Measurements from ENCODE around the gene UBE2QL1.

The UBE2QL1 gene

DNA sequence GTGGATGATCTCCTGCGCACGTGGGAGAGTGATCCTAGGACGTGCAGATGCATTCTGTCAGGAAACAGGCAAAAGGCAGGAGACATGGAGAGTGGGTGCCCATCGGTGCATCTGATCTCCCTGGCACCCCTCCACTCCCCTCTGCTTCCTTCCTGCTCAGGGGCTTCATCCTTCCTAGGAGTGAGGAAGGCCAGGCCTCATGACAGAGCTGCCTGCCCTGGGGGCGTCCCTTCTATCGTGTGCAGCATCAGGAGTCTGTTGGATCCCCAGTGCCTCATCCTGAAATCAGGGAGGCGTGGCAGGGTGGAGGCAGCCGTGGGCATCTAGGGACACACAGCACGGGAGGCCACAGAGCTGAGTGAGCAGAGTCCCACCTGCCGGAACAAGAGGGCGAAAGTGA, 30.1 kb downstream of the UBE2QL1 start:
- no peak for DNase-seq (ENCODE audit: low read depth in 2 of 2)

DNA sequence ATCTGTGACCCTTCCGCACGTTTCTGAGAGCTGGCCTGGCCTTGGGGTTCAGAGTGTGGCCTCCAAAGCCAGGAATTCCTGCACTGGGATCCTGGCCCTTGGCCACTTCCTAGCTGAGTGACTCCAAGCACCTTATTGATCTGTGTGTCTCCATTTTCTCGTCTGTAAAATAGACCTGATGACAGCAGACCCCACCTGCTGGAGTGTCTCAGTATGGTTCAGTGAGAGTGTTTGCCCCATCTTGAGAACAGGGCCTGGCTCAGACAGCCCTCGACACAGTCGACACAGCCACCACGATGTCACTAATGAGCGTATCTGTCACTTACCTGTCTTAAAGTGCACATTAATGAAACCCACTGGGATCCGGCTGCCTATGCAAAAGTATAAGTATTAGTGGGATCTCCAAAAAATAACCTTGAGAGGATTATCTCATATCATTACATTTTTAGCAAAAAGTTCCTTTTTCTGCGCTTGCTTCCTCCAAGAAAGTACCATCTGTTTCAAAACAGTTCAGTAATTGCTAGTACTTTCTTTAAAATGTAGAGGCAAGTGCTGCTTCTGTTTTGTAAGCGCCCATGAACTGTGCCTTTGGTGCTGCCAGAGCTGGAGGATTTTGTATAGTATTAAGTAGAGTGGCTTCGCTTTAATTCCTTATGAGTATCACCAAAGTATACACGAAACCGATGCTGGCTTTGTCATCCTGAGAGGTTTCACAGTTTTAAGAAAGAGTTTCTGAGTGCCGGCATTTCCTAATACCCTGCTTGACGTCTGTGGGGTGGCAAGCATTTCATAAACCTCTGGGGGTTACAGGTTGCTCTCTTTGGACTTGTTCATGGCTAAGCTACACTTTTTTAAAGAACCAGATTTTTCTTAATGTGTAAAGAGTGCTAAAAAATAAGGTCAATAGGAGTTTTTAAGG, 31.7 kb downstream of the UBE2QL1 start:
- DNase-seq (ENCODE audit: low read depth in 2 of 2): no peak

DNA sequence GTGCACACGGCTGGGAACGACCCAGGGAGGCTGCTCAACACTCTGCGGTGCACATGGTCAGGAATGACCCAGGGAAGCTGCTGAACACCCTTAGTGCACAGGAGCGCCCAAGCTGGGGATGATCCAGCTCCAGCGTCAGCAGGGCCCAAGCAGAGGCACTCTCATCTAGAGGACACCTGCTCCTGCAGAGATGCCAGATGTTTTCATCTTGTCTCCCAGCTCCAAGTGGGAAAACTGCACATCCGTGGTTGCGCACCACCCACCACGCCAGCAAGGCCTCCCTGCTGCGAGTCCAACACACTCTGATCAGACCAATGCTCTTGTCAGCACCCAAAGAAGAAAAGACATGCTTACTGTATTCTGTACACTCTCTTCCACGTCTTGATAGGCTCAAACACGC, 34.1 kb downstream of the UBE2QL1 start:
- DNase-seq (ENCODE audit: low read depth in 2 of 2): no peak

DNA sequence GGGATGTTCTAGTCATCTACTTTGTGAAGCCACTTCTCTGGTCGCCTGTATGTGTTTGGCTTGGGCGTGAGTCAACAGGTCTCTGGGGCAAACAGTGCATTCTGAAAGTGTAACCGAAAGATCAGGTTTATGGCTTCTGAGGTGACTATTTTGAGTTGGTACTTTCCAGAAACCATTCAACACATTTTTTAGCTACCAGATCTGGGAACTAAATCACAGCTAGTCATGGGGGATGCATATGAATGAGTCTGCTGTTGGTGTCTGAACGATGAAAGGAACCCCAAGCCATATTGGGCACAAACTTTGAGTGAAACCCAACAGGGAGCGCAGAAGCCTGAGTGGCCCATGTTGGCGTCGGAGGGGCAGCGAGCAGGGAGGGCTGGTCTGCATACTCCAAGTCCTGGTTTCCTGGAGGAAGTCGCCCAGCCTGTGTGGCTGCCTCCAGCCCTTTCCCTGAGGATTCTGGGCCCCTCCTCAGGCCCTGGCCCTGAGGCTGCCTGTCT, 35.3 kb downstream of the UBE2QL1 start:
- DNase-seq (ENCODE audit: low read depth in 2 of 2): no peak

DNA sequence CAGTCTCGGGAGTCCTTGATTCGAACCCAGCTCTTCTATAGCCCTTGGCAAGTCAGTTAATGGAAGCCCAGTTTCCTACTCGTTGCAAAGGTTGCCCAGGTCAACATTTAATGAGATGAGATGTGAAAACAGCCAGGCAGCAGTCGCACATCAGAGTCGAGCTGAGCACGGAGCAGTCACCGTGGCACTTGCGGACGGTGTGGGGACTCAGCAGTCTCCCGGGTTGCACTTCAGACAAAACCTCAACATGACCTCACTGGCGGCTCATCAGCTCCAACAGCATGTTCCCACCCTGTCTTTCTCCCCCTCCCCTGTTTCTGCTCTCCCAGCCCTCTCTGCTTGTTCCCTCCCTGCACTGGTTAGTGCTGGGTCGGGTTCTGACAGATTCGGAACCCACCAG, 35.8 kb downstream of the UBE2QL1 start:
- no peak for DNase-seq (ENCODE audit: low read depth in 2 of 2)

DNA sequence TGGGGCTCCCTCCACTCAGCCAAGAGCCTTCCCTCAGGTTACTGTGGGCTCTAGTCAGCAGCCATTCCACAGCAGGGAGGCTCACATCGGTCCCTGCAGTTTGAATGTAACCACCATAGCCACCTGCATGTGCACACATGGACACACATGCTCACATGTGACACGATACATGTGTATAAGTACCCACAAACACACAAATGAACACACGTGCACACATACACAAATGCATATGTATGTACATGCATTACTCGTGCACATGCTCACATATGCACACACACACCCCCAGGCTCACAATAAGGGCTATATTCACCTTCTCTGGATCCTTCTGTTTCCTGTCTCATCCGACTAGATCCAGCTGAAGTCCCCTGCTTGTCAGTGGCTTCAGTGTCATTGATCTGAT, 36.2 kb downstream of the UBE2QL1 start:
- no peak for DNase-seq (ENCODE audit: low read depth in 2 of 2)

DNA sequence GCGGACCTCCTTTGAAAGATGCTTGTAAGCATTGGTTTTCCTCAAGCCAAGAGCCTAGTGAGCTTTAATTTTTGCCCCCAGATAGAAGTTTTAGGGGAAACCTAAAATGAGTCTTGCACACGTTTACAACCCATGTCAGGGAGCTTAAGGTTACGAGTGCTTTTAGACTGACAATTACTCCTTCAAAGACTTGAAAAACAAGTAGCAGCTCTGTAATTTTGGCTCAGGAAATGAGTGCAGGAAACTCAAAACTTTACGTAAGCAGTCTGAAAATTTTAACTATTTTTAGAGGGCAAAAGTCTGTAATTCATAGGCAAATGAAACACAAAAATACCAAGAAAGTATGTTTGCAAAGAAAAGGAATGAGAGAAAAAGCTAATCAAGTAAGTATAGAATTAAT, 36.8 kb downstream of the UBE2QL1 start:
- no peak for DNase-seq (ENCODE audit: low read depth in 2 of 2)

DNA sequence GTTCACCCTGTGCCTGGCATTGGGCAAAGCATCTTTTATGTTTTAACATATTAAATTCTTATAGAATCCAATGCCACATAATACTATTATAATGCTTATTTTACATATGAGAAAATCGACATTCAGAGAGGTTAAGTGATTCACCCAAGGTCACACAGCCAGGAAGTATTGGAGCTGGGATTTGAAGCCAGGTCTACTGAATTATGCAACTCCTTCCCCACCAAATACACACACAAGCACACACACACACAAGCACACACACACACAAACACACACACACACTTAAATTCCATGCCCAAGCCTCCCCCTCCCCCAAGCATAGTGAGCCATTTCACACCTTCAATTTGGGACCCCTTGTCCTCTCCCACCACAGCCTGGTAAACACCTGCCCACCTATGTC, 37.4 kb downstream of the UBE2QL1 start:
- no peak for DNase-seq (ENCODE audit: low read depth in 2 of 2)

DNA sequence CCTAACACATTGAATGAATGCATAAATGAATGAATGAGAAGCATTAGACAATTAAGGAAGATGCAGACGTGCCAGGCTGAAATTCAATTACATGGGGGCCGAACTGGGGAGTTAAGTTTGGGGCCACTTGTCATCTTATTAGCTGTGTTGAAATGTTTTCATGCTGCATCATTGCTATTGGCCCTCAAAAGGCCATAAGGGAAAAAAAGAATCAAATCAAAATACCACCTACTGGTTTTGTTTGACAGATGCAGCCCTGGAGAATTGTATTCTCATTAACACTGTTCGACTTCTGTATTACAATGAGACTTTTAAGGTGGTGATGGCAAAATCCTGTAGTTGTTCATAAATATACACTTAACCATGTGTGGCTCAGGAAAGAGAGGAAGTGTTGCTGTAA, 38.4 kb downstream of the UBE2QL1 start:
- DNase-seq (ENCODE audit: low read depth in 2 of 2): no peak

DNA sequence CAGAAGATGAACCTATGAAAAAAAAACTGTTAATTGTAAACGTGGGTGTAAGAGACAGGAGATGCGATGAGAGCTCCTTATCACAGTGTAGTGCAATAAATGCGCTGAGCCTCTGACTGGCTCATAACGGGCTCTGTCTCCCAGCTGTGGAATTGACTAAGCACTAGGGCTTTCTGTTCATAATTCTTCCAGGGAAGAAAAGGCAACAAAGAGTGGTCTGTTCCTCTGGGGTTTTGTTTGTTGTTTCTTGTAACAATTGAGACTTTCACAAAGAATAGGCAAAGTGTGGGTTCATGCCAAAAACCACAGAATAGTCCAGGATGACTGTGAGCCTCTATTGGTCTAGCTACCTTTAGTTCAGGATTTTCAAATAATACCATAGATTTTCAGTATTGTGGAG, 39.4 kb downstream of the UBE2QL1 start:
- DNase-seq (ENCODE audit: low read depth in 2 of 2): no peak

DNA sequence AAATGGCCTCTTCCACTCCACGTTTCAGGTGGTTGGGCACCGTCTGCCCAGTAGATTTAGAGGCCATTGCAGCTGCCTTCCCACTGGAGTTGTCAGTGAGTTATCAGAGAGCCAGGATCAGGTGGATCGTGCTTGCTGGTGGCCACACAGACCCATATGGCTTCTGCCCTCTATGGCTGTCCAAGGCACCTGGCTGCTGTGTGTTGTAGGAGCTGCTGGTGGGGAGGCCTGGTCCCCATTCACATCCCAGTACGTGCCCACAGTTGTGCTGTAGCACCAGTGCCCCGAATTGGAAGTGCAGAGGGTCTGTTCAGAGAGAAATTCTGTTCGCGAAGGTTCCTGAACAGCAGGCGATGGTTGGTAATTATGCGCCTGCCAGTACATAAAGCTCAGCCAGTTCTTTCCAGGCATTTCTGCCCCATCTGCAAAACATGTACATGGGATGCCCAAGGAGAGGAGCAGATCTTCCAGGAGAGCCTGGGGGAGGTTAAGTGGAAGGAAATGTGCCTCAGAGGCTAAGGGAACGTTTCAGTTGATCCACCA, 41.1 kb downstream of the UBE2QL1 start:
- no peak for DNase-seq (ENCODE audit: low read depth in 2 of 2)

DNA sequence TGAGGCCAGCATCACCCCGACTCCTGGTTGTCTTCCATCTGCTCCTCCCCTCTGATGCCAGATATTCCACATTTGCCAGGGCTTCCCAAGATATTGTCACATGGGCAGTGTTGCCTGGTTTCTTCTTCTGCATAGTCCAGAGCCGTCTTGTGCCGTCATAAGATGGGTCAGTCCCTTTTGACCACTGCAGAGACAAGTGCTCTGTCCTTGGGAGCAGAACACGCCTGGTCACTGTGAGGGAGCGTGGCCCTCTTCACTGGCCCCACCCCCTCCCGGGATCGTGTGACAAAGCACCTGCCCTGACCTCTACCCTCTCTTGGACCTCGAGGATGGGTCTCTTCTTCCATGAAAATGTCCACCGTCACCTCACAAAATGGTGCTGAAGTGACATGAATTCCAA, 41.6 kb downstream of the UBE2QL1 start:
- no peak for DNase-seq (ENCODE audit: low read depth in 2 of 2)

DNA sequence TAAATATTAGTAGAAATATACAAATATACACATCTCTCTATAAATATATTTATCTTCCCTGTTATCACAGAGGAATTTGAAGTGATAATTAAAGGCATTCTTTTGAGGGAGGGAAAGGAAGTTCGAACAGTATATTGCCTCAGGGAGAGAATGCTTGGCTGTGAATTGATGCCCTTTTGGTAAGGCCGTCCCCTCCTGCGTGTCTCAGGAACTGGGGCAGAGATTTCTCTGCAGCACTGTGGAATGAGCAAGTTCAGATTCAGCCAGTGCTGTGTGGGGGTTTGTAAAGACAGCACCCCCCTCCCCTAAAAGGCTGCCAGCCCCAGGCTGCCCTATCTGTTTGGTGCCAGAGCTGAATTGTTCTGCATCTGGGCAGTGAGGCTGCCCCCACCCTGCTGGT, 42.0 kb downstream of the UBE2QL1 start:
- no peak for DNase-seq (ENCODE audit: low read depth in 2 of 2)

DNA sequence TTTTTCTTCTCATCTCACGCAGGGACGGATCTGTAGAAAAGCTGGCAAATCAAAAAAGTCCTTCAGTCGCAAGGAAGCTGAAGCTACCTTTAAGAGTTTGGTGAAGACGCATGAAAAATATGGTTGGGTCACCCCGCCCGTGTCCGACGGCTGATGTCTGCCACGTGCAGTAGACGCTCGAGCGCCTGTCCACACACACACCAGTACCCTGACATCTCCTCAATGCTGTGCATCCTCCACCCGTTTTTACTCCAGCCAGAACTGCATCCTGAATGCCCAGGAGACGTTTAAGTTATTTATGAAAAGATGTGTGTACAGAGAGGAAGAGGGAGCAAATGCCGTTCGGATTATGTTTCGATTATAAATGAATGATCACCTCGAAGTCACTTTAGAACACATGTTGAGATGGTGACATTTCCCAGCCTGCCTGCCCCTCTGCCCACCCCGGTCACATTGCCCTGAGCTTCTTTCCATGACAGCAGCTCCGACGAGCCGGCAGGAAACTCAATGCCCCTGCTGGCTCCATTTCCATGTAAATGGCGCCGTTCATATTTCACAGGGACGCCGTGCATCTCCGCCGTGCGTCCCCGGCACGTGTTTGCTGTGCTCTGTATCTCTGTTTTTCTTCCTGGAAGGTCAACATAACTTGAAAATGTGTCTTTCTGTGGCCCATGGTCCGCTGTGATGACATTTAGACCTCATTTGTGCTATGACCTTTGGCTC, 42.7 kb downstream of the UBE2QL1 start:
- DNase-seq (ENCODE audit: low read depth in 2 of 2): no peak

DNA sequence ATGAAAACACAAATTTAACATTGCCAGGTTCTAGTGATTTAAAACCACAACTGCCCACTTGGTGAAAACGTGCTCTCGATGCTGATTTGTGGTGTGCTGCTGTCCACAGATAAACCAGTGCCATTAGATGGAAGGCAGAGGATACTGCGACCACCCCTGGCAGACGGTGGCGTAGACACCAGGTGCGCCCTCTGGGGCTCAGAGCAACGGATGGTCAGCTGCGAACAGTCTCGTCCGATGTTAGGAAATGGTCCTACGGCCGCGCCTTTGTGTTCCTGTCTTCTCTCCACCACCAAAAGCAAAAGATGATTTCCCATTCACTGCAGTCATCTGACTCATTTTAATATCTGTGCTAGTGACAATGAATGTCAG, 43.2 kb downstream of the UBE2QL1 start:
- no peak for DNase-seq (ENCODE audit: low read depth in 2 of 2)

DNA sequence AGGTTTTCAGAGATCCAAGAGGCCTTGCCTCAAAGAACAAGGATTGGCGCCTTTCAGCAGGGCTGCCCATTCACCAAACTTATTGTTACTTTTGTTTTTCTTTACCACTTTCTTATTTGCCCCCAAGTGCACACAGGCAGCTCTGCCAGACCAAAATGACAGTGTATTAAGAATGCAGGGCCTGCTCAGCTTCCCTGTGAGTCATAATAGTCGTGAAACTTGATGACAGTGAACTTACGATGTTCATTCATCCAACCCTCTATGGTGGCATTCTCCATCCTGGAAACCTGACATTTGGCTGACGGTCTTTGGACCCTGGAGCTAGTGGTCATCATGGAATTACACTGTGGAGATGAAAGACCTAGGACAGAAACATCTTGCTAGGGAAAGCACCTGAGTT, 44.3 kb downstream of the UBE2QL1 start:
- no peak for DNase-seq (ENCODE audit: low read depth in 2 of 2)

DNA sequence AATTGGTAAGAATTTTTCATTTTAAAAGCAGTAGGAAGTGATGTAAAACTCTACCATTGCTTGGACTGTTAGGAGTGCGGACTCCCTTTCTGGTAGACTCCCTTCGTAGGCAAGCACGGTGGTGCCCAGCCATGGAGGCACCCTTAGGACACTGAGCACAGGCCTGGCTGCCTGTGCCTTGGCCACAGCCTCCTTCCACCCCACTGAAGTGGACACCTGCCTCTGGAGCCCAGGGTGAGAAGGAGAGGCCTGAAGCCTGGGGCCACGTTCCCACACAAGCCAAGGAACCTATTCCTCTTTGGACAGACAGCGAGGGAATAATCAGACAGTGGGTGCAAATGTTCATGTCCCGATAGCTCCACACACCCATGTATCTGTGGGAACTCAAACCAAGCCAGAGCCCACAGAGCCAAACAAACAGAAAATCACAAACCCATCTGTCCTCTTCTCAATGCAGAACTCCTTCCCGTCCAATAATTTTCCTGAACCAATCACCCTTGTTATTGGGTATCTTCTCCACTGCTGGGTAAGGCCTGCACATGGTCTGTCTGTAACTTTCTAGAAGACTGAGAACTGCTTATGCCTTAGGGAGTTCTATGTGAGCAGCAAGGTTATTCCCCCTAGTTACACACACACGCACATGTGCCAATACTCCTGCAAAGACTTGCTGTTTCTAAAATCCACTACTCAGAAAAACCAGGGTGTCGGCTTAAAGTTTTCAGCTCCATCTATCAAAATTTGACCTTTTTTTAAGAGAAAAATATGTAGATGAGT, 45.2 kb downstream of the UBE2QL1 start:
- no peak for DNase-seq (ENCODE audit: low read depth in 2 of 2)

DNA sequence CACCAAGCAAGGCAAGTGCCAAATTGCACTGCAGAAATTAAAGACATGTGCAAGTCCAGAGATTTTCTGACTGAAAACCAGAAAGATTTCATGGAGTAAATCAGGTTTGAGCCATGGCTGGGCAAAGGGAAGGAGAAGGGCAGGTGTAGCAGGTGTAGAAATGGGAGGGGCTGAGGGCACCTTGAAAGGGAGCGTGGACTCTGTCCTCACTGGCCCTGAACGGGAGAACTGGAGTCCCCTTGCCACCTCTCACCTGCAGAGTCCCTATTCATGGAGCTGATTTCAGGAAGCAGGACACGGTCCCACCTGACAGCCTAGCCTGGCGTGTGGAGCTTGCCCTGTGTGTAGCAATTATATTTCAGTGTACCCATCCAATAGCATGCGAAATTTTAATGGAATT, 46.3 kb downstream of the UBE2QL1 start:
- DNase-seq (ENCODE audit: low read depth in 2 of 2): no peak

DNA sequence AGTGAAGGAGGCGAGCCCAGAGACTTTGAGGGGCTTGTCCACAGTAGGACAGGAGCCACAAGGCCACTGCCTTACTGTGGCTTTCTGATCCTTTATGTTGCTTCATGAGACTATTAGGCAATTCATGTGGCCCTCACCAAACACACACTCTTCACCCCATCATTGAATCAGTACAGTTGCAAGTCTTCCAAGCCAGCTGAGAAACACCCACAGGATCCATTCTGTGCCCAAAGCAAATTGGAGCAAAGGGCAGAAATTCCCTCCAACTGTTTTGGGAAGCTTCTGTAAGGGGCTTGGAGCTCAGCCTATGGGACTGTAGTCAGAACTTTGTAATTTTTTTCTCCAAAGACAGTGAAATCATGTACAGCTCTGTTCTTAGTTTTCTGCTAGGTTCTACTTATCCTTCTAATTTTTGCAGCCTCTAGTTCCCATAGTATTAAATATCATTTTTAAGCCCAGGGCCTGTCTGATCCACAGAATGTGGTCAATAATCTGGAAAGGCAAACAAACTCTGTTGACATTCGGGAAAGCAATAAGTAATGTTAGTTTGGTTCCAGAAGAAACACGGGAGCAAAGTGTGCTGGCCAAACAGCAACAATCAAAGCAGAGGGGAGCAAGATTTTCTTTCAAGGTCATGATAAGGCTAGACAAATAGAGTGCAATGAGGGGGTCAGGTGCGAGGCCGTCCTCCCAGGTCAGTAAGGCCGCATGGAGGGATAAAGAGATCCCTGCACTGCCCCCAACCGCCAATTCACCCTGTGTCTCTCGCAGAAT, 47.0 kb downstream of the UBE2QL1 start:
- no peak for DNase-seq (ENCODE audit: low read depth in 2 of 2)

DNA sequence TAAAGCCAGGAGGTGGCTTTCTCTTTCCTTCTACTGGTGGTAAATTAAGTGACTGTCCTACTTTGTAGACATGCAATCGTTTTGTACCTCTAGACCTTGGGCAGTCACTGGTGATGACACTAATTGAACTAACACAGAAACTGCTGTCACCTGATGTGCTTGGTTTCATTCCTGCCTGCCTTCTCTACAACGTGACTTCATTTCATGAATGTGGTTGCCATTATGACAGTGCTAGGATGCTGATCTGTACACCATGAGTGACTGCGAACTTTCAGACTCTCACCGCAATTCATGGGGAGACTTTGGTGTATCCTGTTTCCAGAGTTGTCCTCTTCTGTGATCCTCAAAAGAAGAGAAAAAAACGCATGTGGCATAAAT, 47.5 kb downstream of the UBE2QL1 start:
- no peak for DNase-seq (ENCODE audit: low read depth in 2 of 2)

DNA sequence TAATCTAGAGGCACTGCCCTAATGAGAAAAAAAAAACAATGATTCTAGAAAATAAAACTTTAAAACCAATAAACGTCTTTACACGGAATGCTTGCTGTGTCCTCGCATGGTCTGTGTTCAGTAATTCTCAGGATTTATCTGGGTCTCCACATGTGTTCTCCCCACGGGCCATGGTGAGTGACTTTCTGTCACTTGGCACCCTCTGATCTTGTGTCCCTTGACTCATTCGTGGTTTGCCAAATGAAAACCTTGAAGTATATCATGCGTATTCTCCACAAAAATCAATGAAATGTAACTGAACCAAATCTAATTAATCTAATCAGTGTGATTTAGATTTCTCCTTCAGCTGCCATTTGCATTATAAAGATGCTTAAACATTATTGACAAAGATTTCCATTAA, 48.0 kb downstream of the UBE2QL1 start:
- DNase-seq (ENCODE audit: low read depth in 2 of 2): no peak

Data from stimulated activated CD8-positive, alpha-beta memory T cell treated with anti-CD3 and anti-CD28 coated beads, Interleukin-7, amount 100 ng/mL, for 4 hours (primary cell).